Activated T-helper 1 cell treated with anti-CD3 and anti-CD28 coated beads, Interleukin-12 subunit alpha, Interleukin-12 subunit beta, Interleukin-2, Interleukin-4 antibody, amounts not matched to agents 30 ng/mL and 10 ng/mL and 1 ng/mL, durations not matched to agents 14 hours and 24 hours and 36 hours (primary cell): Measurements from ENCODE around the gene DRC7. TPM values are rescaled to one million over a fixed set of nuclear protein-coding genes. Genes with fewer than 3 reads are reported as not detected.
"Not testable (repeated sequence)": the region's sequence is repeated elsewhere in the genome, so short reads cannot be mapped to it uniquely, and the experiment has no call there.

Experiments
- DNase-seq: peaks from one replicate; pipeline ENCODE4 v3.0.0; 2021; ENCODE audit warnings: low spot score
- H3K27ac Mint-ChIP-seq: one replicate; pipeline ENCODE4 v1.8.0; 2021; ENCODE audit warnings: mild to moderate bottlenecking, mixed read lengths
- H3K27me3 Mint-ChIP-seq: one replicate; pipeline ENCODE4 v1.8.0; 2022; ENCODE audit warnings: mild to moderate bottlenecking, moderate library complexity, mixed read lengths; ENCODE audit not compliant: insufficient read depth
- H3K36me3 Mint-ChIP-seq: one replicate; pipeline ENCODE4 v1.8.0; 2021; ENCODE audit warnings: low read depth, mixed read lengths
- H3K4me1 Mint-ChIP-seq: one replicate; pipeline ENCODE4 v1.8.0; 2021; ENCODE audit warnings: low read depth, mixed read lengths
- H3K4me3 Mint-ChIP-seq: one replicate; pipeline ENCODE4 v1.8.0; 2021; ENCODE audit warnings: mild to moderate bottlenecking, moderate library complexity, mixed read lengths
- H3K9me3 Mint-ChIP-seq: one replicate; pipeline ENCODE4 v1.8.0; 2021; ENCODE audit warnings: mixed read lengths
- intact Hi-C: fragments of 100-400 bp; cut with micrococcal nuclease; formaldehyde crosslinking; loops from one replicate; pipeline ENCODE4 v1.15.1; 2024
- total RNA-seq: library from RNA; stranded (reverse); gene quantifications from 2 replicates; pipeline ENCODE4 v1.2.3, GENCODE V29; 2022

The DRC7 gene
- total RNA-seq, 1 donor from 2014 or later: not detected

DNA sequence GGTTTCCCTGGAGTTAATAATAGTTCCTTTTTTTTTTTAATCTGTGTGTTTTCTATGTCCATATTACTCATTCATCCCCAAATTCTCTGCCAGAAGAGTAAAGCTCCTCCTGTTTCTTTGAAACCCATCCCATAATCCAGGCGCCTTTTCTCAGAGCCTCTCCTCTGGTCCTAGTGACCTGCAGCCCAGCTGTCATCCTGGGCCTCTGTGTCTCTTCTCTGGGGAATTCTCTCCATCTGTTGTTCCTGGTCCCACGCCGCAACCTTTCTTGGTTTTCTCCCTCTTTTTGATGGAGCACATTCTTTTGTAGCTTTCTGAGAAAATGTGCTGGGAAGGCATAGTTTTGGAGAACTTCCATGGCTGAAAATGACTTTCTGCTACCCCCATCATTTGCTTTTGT is 51.2 kb downstream of the DRC7 start:
- intact Hi-C loops: no loop called here
- Mint-ChIP-seq H3K9me3 (no peaks in the 10 kb centered on the region), H3K4me1 (no peaks in the 10 kb centered on the region), H3K27me3 (no peaks in the 10 kb centered on the region), H3K27ac (no peak overlapping the region), H3K4me3 (no peak overlapping the region), H3K36me3 (peaks cover 2% of the 10 kb centered on the region)
- DNase-seq: no peak

DNA sequence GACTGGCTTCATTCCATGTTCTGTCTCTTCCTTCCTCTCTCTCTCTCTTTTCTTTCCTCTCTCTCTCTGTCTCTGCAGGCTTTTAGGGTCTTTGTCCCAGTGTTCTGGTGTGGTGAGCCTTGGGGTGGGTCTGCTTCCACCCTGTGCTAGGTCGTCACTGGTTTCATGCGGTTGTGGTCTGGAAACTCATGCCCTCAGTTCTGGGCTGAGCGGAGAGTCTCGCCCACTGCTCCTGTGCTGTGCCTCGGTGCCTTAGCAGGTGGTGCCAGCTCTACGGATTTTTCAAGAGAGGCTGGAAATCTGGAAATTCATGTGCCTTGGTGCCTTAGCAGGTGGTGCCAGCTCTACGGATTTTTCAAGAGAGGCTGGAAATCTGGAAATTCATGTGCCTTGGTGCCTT is 51.7 kb downstream of the DRC7 start:
- H3K27me3 Mint-ChIP-seq, DNase-seq, H3K9me3 Mint-ChIP-seq, intact Hi-C loops, H3K4me1 Mint-ChIP-seq, H3K4me3 Mint-ChIP-seq, H3K36me3 Mint-ChIP-seq, H3K27ac Mint-ChIP-seq: not testable (repeated sequence)

DNA sequence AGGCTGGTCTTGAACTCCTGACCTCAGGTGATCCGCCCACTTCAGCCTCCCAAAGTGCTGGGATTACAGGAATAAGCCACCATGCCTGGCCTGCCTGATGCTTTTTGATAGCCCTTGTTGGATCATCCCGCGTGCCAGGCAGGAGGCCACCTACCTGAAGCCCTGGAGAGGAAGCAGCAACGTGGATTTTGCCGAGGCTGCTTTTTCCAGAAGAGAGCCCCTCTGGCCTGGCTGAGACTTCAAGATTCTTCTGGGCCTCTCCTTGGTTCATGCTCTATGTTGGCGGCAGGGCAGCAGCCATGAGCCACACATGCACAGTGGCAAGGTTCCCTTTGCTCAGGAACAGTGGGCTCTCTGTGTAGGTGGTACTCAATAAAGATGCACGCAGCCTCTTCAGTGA is 52.5 kb downstream of the DRC7 start:
- Mint-ChIP-seq H3K4me3 (no peak overlapping the region), H3K9me3 (no peaks in the 10 kb centered on the region)

DNA sequence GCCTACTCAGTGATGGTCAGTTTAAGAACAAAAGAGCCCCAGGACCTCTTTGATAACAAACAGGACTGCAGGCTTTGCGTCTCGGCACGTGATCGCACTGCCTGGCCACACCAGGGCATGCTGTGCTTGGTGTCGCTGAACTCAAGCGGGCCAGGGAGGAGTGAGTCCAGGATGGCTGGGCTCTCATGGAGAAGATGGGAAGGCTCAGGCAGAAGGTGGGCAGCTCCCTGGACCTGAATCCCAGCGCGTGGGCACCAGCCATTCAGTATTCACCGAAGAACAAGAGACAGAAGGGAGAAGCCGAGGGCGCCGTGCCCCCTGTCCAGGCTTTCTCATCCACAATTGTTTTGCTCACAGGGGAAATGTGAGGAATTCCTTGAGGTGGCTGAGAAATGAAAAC is 52.9 kb downstream of the DRC7 start:
- no peak overlapping the region for H3K4me3 Mint-ChIP-seq
- no peaks in the 10 kb centered on the region for H3K4me1 Mint-ChIP-seq
- DNase-seq: no peak
- H3K9me3 Mint-ChIP-seq: no peaks in the 10 kb centered on the region
- intact Hi-C loops: no loop called here
- H3K27me3 Mint-ChIP-seq: no peaks in the 10 kb centered on the region
- H3K36me3 Mint-ChIP-seq: no peaks in the 10 kb centered on the region
- H3K27ac Mint-ChIP-seq: no peak overlapping the region

More for the DNA sequence above, 52.5 kb downstream of the DRC7 start:
- Mint-ChIP-seq H3K4me1 (no peaks in the 10 kb centered on the region), H3K27me3 (no peaks in the 10 kb centered on the region), H3K36me3 (no peaks in the 10 kb centered on the region), H3K27ac (no peak overlapping the region)
- intact Hi-C loops: no loop called here
- DNase-seq: no peak

DNA sequence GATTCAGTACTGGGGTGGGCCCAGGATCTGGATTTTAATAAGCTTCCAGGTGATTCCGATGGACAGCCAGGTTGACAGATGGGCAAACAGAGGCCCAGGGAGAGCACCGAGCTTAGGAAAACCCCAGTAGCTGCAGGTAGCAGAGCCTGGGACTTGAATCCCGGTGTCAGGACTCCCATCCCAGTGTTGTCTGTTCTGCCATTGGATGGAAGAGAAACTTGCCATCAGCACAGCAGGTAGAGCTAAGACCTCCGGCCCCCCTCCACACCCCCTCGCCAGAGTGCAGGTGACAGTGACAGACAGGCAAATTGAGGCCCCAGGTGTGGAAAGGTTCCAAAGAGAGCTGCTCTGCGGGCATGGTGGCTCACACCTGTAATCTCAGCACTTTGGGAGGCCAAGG is 53.4 kb downstream of the DRC7 start:
- H3K9me3 Mint-ChIP-seq: no peaks in the 10 kb centered on the region
- intact Hi-C loops: no loop called here
- H3K36me3 Mint-ChIP-seq: no peaks in the 10 kb centered on the region
- DNase-seq: no peak
- H3K27ac Mint-ChIP-seq: no peak overlapping the region
- no peaks in the 10 kb centered on the region for H3K4me1 Mint-ChIP-seq
- H3K27me3 Mint-ChIP-seq: no peaks in the 10 kb centered on the region
- no peak overlapping the region for H3K4me3 Mint-ChIP-seq

DNA sequence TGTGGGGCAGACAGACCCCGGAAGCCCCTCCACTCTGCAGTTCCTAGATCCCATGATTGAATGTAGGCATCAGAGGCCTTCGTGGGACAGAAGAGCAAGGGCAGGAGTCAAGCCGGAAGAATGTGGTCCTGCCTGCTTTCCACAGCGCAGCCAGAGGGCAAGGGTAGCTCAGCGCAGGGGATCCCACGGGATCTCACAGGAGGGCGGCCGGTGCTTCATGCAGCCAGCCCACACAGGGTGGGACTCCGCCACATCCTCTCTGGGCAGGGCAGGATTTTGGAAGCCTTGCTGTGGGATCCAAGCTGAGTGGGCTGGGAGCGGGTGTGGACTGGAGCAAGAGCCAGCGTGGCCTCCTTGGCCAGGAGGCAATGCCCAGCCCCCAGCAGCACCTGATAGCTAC is 54.0 kb downstream of the DRC7 start:
- Mint-ChIP-seq H3K36me3 (no peaks in the 10 kb centered on the region), H3K27ac (no peak overlapping the region)
- intact Hi-C loops: no loop called here

DNA sequence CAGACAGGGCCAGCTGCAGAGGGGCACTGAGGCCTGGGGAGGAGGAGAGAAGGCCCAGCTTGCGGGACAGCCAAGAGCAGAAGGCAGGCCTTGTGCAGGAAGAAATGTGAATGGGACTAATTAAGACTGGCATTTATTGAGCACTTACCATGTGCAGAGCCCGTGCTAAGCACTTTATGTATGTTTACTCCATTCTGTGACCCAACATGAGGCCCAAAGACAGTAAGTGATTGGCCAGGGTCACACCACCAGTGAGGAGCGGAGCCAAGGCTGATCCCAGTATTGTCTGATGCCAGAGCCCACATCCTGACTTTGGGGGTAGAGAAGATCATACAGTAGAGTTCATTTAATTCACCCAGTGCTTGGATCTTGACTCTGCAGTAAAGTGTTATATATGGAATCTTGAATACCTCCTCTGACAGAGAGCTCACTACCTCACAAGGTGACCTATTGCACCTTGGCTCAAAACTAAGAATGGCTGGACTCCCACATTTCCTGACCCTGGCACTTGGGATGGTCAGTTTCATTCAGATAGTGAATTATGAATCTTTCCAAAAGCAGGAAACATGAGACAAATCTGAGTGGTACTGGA is 54.6 kb downstream of the DRC7 start:
- Mint-ChIP-seq H3K4me3 (no peak overlapping the region), H3K27me3 (no peaks in the 10 kb centered on the region), H3K9me3 (no peaks in the 10 kb centered on the region), H3K4me1 (no peaks in the 10 kb centered on the region), H3K27ac (no peak overlapping the region), H3K36me3 (no peaks in the 10 kb centered on the region)
- intact Hi-C loops: no loop called here
- no peak for DNase-seq

More for the DNA sequence above, 54.0 kb downstream of the DRC7 start:
- DNase-seq: no peak
- Mint-ChIP-seq H3K4me3 (no peak overlapping the region), H3K27me3 (no peaks in the 10 kb centered on the region), H3K9me3 (no peaks in the 10 kb centered on the region), H3K4me1 (no peaks in the 10 kb centered on the region)

DNA sequence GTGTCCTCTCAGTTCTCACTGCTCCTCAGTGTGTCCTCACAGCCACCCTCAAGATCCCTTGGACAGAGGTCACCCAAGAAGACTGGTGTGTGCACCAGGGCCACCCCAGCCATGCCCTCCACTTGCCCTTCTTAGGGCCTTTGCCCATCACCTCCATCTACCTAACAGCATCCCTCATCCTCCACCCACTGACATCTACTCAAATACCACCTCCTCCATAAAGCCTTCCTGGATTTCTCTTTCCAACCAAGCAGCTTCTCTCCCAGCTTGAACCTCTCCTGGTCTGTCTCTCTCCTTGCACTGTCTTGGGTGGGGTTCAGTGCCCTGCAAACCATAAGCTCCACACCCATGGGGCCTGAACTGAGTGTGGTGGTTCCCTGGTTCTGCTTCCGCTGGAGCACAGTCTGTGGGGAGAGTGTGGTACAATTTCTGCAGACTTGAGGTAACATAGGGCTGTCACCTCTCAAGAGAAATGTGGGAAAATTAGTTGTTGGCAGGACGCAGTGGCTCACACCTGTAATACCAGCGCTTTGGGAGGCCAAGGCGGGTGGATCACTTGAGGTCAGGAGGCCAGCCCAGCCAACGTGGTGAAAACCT is 55.3 kb downstream of the DRC7 start:
- H3K36me3 Mint-ChIP-seq: no peaks in the 10 kb centered on the region
- H3K27me3 Mint-ChIP-seq: no peaks in the 10 kb centered on the region
- H3K4me3 Mint-ChIP-seq: no peak overlapping the region
- intact Hi-C loops: no loop called here
- H3K4me1 Mint-ChIP-seq: no peaks in the 10 kb centered on the region
- no peaks in the 10 kb centered on the region for H3K9me3 Mint-ChIP-seq
- H3K27ac Mint-ChIP-seq: no peak overlapping the region
- DNase-seq: no peak

DNA sequence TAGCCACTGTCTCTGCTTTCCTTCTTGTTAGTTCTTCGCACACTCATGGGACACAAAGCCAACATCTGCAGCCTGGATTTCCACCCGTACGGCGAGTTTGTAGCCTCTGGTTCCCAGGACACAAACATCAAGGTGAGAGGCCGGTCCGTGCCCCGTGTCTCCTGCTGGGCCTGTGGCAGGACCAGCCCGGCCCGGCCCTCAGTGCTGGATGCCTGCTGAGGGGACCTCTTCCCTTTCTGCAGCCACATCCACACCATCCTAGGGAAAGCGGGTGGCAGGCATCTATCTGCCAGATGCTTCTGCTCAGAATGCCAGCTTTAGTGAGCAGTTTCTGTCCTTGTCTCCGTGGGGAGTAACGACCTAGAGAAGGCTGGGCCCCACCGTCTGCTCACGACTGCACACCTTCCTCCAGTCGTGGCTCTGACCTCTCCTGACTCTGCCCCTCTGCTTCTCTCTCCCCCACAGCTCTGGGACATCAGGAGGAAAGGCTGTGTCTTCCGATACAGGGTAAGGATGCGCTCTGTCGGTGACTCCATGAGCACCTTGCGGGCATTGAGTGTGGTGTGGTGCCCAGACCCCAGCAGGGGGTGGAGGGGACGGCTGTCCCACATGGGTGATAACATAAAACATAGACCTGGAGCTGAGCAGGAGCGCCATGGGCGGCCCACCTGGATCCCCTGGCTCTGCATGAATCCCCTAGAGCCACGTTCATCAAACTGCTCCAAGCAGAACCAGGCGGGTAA is 56.4 kb downstream of the DRC7 start:
- intact Hi-C loops: no loop called here
- Mint-ChIP-seq H3K4me1 (no peaks in the 10 kb centered on the region), H3K36me3 (no peaks in the 10 kb centered on the region), H3K27ac (no peak overlapping the region), H3K27me3 (no peaks in the 10 kb centered on the region), H3K9me3 (no peaks in the 10 kb centered on the region), H3K4me3 (no peak overlapping the region)
- no peak for DNase-seq

DNA sequence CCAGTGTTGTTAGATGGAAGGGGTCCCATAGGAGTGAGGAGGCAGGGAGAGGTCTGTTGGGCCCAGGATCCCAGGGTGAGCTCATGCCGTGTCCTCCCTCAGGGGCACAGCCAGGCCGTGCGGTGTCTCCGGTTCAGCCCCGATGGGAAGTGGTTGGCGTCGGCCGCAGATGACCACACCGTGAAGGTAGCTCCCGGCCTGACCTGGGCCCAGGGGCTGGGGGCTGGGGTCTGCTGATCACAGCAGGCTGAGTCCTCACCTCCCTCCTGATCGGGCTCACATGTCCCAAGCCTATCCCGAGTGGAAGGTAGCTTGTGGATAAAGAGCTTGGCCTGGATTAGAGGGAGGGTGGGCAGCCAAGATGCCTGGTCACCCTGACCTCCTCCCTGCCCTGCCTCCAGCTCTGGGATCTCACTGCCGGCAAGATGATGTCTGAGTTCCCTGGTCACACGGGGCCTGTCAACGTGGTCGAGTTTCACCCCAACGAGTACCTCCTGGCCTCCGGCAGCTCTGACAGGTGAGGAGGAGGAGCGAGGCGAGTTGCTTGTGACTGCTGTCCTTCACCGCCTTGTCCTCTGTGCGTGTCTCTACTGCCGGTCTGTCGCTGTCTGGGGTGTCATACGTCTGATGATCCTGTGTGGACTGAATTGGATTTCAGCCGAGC is 57.1 kb downstream of the DRC7 start:
- no peaks in the 10 kb centered on the region for H3K9me3 Mint-ChIP-seq
- no peaks in the 10 kb centered on the region for H3K27me3 Mint-ChIP-seq
- H3K27ac Mint-ChIP-seq: no peak overlapping the region
- H3K36me3 Mint-ChIP-seq: no peaks in the 10 kb centered on the region
- DNase-seq: no peak
- H3K4me3 Mint-ChIP-seq: no peak overlapping the region
- intact Hi-C loops: no loop called here
- H3K4me1 Mint-ChIP-seq: no peaks in the 10 kb centered on the region

DNA sequence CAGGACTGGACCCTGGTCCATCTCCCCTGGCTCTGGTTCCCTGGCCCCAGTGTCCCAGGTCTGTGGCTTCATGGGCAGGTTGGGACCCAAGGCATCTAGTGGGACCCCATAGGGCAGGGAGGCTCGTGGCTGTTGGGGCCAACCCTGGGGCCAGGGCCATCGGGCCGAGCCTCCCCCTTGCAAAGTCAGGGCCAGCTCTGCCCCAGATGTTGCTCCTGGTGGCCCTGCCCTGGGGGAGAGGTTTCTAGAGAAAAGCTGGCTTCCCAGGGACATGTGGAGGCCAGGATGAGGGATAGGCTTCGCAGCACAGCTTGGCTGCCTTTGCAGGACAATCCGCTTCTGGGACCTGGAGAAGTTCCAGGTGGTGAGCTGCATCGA is 57.6 kb downstream of the DRC7 start:
- no peak for DNase-seq
- no peaks in the 10 kb centered on the region for H3K36me3 Mint-ChIP-seq
- intact Hi-C loops: no loop called here
- no peak overlapping the region for H3K27ac Mint-ChIP-seq
- H3K4me1 Mint-ChIP-seq: no peaks in the 10 kb centered on the region
- H3K4me3 Mint-ChIP-seq: no peak overlapping the region
- H3K9me3 Mint-ChIP-seq: no peaks in the 10 kb centered on the region
- no peaks in the 10 kb centered on the region for H3K27me3 Mint-ChIP-seq

DNA sequence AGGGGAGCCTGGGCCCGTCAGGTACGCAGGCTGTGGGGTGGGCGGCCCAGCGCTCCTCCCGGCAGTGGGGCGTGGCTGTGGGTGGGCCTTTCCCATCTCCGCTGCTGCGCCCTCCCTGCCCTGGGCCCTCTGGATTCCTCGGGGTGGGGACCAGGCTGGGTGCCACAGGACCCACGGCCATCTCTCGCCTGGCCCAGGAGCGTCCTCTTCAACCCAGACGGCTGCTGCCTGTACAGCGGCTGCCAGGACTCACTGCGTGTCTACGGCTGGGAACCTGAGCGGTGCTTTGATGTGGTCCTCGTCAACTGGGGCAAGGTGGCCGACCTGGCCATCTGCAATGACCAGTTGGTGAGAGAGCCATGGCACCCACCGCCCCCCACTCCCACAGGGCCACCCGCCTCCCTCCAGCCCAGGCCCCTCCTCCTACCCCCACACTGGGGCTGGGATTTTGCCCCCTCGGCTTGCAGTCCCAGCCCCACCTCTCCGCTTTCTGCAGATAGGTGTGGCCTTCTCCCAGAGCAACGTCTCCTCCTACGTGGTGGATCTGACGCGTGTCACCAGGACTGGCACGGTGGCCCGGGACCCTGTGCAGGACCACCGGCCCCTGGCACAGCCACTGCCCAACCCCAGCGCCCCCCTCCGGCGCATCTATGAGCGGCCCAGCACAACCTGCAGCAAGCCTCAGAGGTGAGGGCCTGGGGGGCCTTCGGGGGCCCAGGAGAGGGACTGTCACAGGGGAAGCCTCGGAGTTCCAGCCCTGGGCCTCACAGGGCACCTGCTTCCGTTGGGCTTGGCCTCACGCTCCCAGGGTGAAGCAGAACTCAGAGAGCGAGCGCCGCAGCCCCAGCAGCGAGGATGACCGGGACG is 58.2 kb downstream of the DRC7 start:
- H3K4me3 Mint-ChIP-seq: no peak overlapping the region
- H3K36me3 Mint-ChIP-seq: no peaks in the 10 kb centered on the region

More for the DNA sequence above, 58.2 kb downstream of the DRC7 start:
- Mint-ChIP-seq H3K9me3 (no peaks in the 10 kb centered on the region), H3K27ac (no peak overlapping the region), H3K27me3 (no peaks in the 10 kb centered on the region), H3K4me1 (no peaks in the 10 kb centered on the region)
- no peak for DNase-seq
- intact Hi-C loops: no loop called here
